ES-I3 (cell line): Measurements from ENCODE around the gene DAB2IP.

Source experiments
- H3K36me3 ChIP-seq: 2 replicates; pipeline ENCODE4 v1.6.1; 2013; ENCODE audit warnings: mild to moderate bottlenecking, low read length, control low read depth, moderate library complexity; ENCODE audit not compliant: insufficient read depth
- H3K4me1 ChIP-seq: 2 replicates; pipeline ENCODE4 v1.6.1; 2013; ENCODE audit warnings: mild to moderate bottlenecking, control low read depth, low read length; ENCODE audit not compliant: insufficient read depth
- H3K9ac ChIP-seq: 2 replicates; pipeline ENCODE4 v1.6.1; 2013; ENCODE audit warnings: low read depth, mild to moderate bottlenecking, low read length, moderate library complexity
- H3K9me3 ChIP-seq: 2 replicates; pipeline ENCODE4 v1.6.1; 2013; ENCODE audit warnings: mild to moderate bottlenecking, low read length, moderate library complexity; ENCODE audit not compliant: control insufficient read depth, insufficient read depth

The DAB2IP gene

DNA sequence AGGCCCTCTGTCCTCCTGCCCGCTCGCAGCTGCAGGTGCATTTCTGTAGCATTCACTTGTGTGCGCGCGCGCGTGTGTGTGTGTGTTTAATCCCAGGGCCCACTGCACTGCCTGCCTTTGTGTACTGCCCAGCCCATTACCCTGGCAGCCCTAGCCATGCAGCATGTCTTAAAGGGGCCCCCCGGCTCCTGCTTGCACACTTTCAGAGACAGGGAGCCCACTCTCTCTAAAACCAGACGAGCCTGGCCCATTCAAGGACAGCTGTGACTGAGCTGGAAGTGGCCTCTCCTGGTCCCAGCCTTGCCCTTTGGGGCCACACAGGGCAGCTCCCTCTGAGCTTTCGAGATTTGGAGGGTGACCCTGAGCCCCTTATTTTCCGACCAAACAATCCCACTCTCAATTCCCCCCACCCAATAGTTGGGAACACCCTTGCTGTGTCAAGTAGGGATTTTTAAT, 98.9 kb downstream of the DAB2IP start:
- no peaks in the 10 kb centered on the region; the same call in 1 of the 2 replicates for H3K36me3 ChIP-seq
- no peaks in the 10 kb centered on the region for H3K9me3 ChIP-seq

DNA sequence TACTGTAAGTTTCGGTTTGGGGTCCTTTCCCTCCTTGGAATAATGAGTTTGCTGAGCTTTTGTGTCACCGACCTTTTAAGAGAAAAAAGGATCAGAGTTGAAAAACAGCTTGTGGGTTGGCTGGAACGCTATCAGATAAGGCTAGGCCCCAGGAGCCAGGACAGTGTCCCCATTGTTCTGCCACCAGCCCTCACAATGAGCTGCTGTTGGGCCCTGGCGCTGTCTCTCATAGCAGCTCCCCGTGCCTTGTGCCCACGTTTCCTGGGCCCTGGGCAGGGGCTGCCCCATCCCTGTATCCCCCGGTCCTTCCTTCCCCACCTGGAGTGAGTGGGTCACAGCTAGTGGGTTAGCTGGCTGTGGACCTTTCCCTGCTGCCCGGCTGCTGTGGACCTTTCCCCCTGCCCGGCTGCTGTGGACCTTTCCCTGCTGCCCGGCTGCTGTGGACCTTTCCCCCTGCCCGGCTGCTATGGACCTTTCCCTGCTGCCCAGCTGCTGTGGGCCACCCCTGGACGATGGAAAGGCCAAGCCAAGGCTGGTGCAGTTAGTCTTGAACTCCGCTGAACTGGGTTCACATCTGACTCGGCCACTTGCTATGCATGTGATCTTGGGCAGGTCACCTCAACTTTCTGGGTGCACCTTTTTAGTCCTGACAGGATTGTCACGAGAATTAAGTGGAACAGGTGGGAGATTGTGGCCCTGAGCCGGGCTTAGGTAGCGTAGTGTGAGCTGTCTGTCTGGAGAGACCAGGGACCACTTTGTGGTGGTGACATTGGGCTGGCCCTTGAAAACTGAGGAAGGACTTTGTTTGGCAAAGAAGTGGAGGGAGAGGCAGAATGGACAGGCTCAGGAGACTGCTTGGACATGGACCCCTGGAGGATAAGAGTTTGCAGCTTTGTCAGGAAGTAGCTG, 99.5 kb downstream of the DAB2IP start:
- H3K36me3 ChIP-seq, result no peaks in the 10 kb centered on the region; the same call in 1 of the 2 replicates
- no peaks in the 10 kb centered on the region for H3K9me3 ChIP-seq
- H3K4me1 ChIP-seq, result no peaks in the 10 kb centered on the region; the same call in 1 of the 2 replicates
- H3K9ac ChIP-seq, result no peak overlapping the region

More for the DNA sequence above, 98.9 kb downstream of the DAB2IP start:
- H3K9ac ChIP-seq, result no peak overlapping the region
- peaks cover under 1% of the 10 kb centered on the region; the same call in 1 of the 2 replicates for H3K4me1 ChIP-seq

DNA sequence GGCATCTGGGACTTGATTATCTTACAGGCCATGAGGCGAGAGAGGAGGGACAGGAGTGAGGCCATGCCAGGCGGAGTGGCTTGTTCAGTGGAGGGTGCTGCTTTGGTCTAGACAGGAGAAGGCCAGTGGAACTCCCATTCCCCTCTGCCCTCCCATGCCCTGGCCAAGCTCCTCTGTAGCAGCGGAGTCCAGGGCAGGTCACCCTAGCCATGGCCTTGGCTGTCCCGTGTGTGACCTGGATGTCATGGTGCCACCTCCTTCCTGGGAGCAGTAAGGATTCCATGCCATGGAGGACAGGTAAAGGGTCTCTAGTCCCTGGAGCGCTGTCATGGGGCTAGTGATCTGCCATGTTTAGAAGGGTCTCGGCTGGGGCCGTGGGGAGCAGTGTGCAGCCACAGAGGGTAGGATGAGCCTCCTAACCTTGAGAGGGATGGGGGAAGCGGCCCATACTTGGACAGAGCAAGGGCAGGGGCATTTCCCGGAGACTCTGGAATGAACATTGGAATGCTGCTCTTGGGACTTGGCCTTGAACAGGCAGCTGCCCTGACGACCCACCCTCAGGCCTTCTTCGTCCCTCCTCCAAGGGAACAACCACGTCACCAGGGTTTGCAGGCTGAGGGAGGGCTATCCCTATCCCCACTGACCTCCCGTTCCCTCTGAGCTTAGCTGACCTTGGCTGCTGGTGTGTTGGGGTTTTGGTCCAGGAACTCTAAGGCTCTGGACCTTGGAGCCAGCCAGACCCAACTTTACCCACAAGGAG, 100.4 kb downstream of the DAB2IP start:
- Histone ChIP-seq H3K4me1 (no peaks in the 10 kb centered on the region; the same call in 1 of the 2 replicates), H3K36me3 (no peaks in the 10 kb centered on the region; the same call in 1 of the 2 replicates), H3K9me3 (no peaks in the 10 kb centered on the region), H3K9ac (no peak overlapping the region)

DNA sequence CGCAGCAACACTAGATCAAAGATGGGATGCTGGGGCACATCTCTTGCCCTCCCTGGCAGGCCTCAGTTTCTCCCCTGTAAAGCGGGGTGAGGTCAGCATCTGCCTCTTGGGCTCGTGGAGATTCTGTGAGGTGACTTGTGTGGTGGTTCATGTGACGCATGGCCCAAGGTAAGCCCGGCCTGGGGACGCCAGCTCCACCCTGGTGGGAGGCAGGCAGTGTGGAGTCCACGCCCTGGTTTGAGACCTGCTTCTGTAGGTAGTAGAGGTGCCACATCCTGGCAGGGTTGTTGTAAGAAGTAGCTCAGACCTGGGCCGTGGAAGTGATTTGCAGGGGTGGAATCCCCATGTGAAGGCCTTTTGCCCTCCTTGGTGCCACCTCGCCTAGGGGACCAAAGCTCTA, 101.5 kb downstream of the DAB2IP start:
- no peaks in the 10 kb centered on the region; the same call in 1 of the 2 replicates for H3K36me3 ChIP-seq
- no peaks in the 10 kb centered on the region for H3K4me1 ChIP-seq
- no peak overlapping the region for H3K9ac ChIP-seq
- no peaks in the 10 kb centered on the region for H3K9me3 ChIP-seq

DNA sequence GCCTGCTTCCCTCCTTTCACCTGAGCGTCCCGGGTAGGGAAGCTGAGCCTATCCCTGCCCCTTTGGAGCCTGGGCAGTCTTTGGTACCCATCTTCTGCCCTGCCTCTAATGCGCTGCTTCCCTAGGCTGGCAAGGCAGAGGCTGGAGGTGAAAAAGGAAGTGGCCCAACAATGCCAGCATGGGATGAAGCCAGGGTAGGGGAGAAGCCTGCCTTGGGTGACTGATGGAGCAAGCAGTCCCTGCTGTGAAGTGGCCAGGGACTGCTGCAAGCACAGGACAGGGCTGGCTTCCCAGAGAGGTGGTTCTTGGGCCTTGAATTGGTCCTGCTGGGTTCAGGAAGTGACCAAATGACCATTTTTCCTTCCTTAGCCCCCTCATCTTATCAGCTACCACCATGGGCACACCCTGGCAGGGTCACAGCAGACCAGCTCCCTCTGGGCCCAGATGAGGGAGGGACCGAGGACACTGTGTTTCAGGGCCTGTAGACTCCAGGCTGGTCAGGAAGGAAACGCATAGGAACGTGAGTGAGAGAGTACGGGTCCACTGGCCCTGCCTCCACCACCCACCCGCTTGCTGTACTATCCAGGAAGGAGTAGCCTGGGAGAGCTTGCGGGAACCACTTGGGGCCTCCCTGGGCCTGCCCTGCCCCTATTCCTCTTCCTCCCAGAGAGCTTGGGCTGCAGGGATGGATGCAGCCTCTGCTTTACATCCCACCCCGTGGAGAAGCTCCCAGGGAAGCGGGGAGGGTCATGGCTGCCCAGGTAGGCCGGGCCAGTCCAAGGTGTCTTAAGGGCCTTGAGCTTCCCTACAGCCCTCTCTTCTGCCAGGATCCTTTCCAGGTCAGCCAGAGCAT, 102.6 kb downstream of the DAB2IP start:
- no peaks in the 10 kb centered on the region for H3K4me1 ChIP-seq
- H3K9me3 ChIP-seq, result no peaks in the 10 kb centered on the region
- H3K9ac ChIP-seq, result no peak overlapping the region
- no peaks in the 10 kb centered on the region; the same call in 1 of the 2 replicates for H3K36me3 ChIP-seq

DNA sequence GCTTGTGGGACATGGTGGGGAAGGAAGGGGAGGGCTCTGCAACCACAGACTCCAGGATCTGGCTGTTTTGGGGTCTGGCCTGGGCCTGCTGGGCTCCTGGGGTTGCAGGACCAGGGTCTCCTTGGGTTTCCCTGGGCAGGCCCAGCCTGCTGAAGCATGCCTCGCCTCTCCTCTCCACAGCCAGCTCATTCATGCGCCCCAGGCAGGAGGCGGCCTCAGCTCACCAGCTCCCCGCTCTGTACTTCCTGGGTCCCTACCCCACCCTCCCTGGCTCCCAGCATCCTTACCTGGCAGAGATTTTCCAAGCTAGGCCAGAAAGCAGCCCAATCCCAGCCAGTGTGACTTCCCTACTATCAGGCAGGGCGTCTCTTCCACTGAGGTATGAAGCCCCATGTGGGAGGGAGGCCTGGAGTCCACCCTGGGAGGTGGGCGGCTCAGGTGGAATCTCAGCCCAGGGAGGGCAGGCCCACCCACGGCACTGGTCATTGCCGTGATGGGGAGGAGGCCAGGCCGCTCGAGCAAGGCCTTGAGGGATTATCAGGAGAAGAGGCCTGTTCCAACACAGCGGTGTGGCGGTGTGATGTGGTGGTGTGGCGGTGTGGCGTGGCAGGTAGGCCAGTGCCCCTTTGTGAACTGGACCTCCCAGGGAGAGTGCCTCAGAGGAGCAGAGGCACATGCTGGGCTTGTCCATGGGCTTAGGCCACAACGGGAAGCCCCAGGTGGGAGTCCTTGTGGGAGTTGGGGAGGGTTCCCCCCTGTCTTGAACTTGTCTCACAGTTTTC, 103.4 kb downstream of the DAB2IP start:
- H3K36me3 ChIP-seq, result no peaks in the 10 kb centered on the region; the same call in 1 of the 2 replicates
- H3K9ac ChIP-seq, result no peak overlapping the region
- no peaks in the 10 kb centered on the region for H3K9me3 ChIP-seq
- no peaks in the 10 kb centered on the region for H3K4me1 ChIP-seq

DNA sequence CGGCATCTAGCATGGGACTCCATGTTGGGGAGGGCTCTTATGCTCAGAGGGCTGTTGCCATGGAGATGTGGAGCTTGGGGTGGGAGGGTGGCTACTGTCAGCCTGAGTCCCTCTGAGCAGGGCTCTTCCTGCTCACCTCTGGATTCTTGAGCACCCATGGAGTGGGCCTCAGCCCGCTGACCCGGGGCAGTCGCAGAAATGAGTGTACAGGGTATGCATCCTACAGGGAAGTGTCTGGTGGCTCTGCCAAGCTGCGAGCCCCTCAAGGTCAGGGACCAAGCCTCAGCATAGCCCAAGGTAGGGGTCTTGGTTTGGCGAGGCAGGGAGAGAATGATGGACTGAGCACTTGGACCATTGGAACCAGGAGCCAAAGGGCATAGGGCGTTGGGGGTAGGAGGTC, 104.1 kb downstream of the DAB2IP start:
- no peak overlapping the region for H3K9ac ChIP-seq
- no peaks in the 10 kb centered on the region for H3K9me3 ChIP-seq
- no peaks in the 10 kb centered on the region for H3K4me1 ChIP-seq
- H3K36me3 ChIP-seq, result no peaks in the 10 kb centered on the region

DNA sequence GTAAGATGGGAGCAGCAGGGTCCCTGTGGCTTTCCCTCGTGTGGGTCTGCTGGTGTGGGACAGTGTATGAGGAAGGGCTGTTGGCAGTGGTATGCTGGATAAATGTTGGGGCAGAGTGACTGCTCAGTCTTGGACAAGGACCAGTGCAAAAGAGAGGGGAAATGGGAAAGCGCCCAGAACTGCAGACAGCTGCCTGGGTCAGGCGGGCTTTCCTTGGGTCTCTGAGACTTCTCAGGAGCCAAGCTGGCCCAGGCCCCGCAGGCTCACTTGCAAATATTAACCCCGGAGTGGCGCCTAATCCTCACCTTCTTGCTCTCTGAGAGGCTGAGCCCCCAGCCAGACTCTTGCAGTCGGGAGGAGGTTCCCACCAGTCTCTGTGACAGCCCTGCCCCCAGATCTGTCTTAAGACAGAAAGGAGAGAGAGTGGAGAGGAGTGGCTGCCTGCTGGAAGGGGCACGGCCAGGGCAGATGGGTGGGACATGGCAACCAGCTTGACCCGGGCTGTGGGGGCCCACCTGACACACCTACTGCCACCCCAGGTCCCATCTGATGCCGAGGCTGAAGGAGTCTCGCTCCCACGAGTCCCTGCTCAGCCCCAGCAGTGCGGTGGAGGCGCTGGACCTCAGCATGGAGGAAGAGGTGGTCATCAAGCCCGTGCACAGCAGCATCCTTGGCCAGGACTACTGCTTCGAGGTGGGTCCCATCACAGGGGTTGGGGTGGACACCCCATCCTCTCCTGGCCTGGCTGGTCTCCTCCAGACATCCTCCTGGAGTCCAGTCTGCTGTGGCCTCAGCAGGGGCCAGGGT, 105.2 kb downstream of the DAB2IP start:
- Histone ChIP-seq H3K9ac (no peak overlapping the region), H3K4me1 (no peaks in the 10 kb centered on the region), H3K36me3 (no peaks in the 10 kb centered on the region), H3K9me3 (no peaks in the 10 kb centered on the region)

DNA sequence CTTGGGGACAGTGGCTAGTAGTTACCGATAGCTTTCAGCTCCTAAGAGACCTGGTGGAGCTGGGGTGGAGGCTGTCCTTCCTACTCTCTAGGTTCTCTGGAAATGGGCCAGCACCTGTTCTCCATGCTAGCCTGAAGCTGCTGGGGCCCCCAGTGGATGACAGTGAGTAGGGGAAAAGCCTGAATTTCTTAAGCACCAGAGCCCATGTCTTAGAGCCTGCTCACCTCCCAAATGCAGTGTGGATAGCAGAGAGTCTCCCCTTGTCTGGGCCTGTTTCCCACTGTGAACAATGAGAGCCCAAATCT, 105.8 kb downstream of the DAB2IP start:
- H3K9me3 ChIP-seq, result no peaks in the 10 kb centered on the region
- no peak overlapping the region for H3K9ac ChIP-seq
- H3K4me1 ChIP-seq, result no peaks in the 10 kb centered on the region
- no peaks in the 10 kb centered on the region for H3K36me3 ChIP-seq

DNA sequence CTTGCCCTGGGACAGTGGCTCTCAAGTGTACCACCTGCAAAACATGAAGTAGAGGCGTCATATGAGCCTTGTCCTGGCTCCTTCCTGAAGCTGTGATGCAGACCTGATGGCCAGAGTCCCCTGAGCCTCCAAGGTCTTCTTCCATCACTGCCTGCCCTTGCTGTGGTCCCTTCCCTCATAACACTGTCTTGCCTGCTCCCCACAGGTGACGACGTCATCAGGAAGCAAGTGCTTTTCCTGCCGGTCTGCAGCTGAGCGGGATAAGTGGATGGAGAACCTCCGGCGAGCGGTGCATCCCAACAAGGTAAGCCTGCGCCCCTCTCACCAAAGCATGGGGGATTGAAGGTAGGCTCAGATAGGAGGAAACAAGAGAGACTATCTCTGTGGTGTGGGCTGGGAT, 107.3 kb downstream of the DAB2IP start:
- Histone ChIP-seq H3K9me3 (no peaks in the 10 kb centered on the region), H3K9ac (no peak overlapping the region), H3K36me3 (no peaks in the 10 kb centered on the region; the same call in 1 of the 2 replicates), H3K4me1 (no peaks in the 10 kb centered on the region)

DNA sequence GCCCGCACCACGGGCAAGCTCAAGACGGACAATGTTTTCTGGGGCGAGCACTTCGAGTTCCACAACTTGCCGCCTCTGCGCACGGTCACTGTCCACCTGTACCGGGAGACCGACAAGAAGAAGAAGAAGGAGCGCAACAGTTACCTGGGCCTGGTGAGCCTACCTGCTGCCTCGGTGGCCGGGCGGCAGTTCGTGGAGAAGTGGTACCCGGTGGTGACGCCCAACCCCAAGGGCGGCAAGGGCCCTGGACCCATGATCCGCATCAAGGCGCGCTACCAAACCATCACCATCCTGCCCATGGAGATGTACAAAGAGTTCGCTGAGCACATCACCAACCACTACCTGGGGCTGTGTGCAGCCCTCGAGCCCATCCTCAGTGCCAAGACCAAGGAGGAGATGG, 108.6 kb downstream of the DAB2IP start:
- no peak overlapping the region for H3K9ac ChIP-seq
- H3K4me1 ChIP-seq, result no peaks in the 10 kb centered on the region
- H3K36me3 ChIP-seq, result no peaks in the 10 kb centered on the region; the same call in 1 of the 2 replicates
- no peaks in the 10 kb centered on the region for H3K9me3 ChIP-seq

DNA sequence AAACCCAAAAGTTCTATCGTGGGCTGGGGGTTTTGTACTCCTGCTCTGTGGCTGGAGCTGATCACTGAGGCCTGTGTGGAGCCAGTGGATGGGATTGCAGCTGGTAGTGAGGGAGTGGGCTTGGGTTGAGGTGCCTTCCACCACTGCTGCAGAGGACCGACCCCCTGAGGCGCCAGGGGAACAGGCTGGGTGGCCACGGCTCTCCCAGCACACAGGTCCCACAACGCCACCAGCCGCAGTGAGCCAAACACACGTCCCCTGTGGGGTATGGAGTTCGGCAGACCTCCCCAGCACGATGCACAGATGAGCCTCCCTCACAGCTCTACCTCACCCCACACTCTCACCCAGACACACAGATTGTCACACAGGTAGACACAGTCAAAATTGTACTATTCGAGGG, 109.1 kb downstream of the DAB2IP start:
- no peaks in the 10 kb centered on the region for H3K4me1 ChIP-seq
- no peaks in the 10 kb centered on the region; the same call in 1 of the 2 replicates for H3K36me3 ChIP-seq

DNA sequence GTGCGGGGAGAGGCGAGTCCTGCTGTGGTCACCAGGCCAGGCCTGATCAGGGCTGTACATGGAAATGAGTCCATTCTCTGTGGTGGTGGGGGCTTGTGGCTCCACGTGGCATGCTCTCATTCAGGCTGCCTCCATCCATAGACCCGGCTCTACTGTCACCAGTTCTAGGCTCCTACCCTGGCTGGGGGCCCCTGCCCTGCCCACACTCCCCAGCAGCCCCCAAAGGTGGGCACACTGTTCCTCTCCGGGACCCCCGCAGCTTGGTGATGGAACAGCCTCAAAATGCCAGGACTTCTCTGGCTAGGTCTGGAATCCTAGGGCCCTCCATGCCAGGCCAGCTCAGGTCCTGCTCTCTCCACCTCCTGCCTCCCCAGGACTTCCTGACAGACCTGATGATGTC, 111.7 kb downstream of the DAB2IP start:
- no peaks in the 10 kb centered on the region for H3K9me3 ChIP-seq
- H3K4me1 ChIP-seq, result no peaks in the 10 kb centered on the region
- H3K9ac ChIP-seq, result no peak overlapping the region
- H3K36me3 ChIP-seq, result no peaks in the 10 kb centered on the region; the same call in 1 of the 2 replicates

More for the DNA sequence above, 109.1 kb downstream of the DAB2IP start:
- H3K9ac ChIP-seq, result no peak overlapping the region
- H3K9me3 ChIP-seq, result no peaks in the 10 kb centered on the region
